ENCODE data around the gene LRRC73.
A peak's percentile ranks its signal among the peaks of the same experiment; 100 is the strongest.

LRRC73 gene

GRCh38 chr6:43495409-43495941 lies 14.7 kb downstream of the LRRC73 start:
- Histone ChIP-seq H2BK12ac (ENCODE audit: low read length in 2 of 2) (no peak overlapping the region), H3K4me2 (ENCODE audit: low read length, poor library complexity, severe bottlenecking) (no peak overlapping the region)

GRCh38 chr6:43494766-43495165 lies 15.4 kb downstream of the LRRC73 start:
- H3K36me3 ChIP-seq (ENCODE audit: control insufficient read depth in 1 of 2, insufficient read depth in 2 of 2, low read depth in 1 of 2, low read length in 2 of 2), result peaks cover 25 to 37% of the 10 kb centered on the region in 2 experiments
- H3K9me3 ChIP-seq (ENCODE audit: control insufficient read depth, low read length), result no peaks in the 10 kb centered on the region
- H2BK15ac ChIP-seq (ENCODE audit: low read depth, poor library complexity, severe bottlenecking), result no peak overlapping the region
- no peak overlapping the region for H3K14ac ChIP-seq (ENCODE audit: low read length in 2 of 2)
- 97% methylated on average over 4 of the region's 4 CpGs for WGBS
- H3K18ac ChIP-seq (ENCODE audit: low read depth in 1 of 2, low read length in 2 of 2), result no peak overlapping the region
- no peak overlapping the region for H2BK5ac ChIP-seq (ENCODE audit: low read depth, low read length, poor library complexity, severe bottlenecking)
- no peaks in the 10 kb centered on the region for H3K27me3 ChIP-seq (ENCODE audit: control insufficient read depth in 1 of 2, insufficient read depth in 1 of 2, low read length in 2 of 2)
- no peak overlapping the region for H2BK120ac ChIP-seq (ENCODE audit: low read depth, low read length)
- H2AK5ac ChIP-seq (ENCODE audit: low read length, severe bottlenecking), result no peak overlapping the region
- no peak overlapping the region for H2AFZ ChIP-seq (ENCODE audit: low read depth, low read length)
- H3K79me1 ChIP-seq (replicated peaks; ENCODE audit: low read length, poor library complexity, severe bottlenecking), result peaks cover 33% of the 10 kb centered on the region
- no peak overlapping the region for H3K4me2 ChIP-seq (ENCODE audit: low read length, poor library complexity, severe bottlenecking)
- H3K4me3 ChIP-seq (ENCODE audit: insufficient read depth in 1 of 2, low read depth in 1 of 2, low read length in 2 of 2), result no peak overlapping the region
- no peak overlapping the region for H3K9ac ChIP-seq (ENCODE audit: low read length)
- no peak overlapping the region for H4K8ac ChIP-seq (ENCODE audit: low read length)
- no peak overlapping the region for H3K23ac ChIP-seq (ENCODE audit: low read length in 2 of 2)
- peak overlapping the region; percentile 1 for H4K91ac ChIP-seq (ENCODE audit: low read length)
- H3K4ac ChIP-seq (ENCODE audit: low read depth in 1 of 2, low read length in 2 of 2), result no peak overlapping the region
- H3K27ac ChIP-seq (ENCODE audit: low read length, poor library complexity, severe bottlenecking), result no peak overlapping the region
- peaks cover 33% of the 10 kb centered on the region for H3K4me1 ChIP-seq (ENCODE audit: control insufficient read depth, insufficient read depth, low read depth, low read length)
- no peak overlapping the region for H2BK12ac ChIP-seq (ENCODE audit: low read length in 2 of 2)
- no peak for DNase-seq

More at GRCh38 chr6:43495409-43495941, 14.7 kb downstream of the LRRC73 start:
- no peak overlapping the region for H4K91ac ChIP-seq (ENCODE audit: low read length)
- H2AK5ac ChIP-seq (ENCODE audit: low read length, severe bottlenecking), result no peak overlapping the region
- peak overlapping the region in 1 of 2 experiments; percentile 84 for H3K14ac ChIP-seq (ENCODE audit: low read length in 2 of 2)
- no peak overlapping the region for H2AFZ ChIP-seq (ENCODE audit: low read depth, low read length)
- no peaks in the 10 kb centered on the region for H3K9me3 ChIP-seq (ENCODE audit: control insufficient read depth, low read length)
- H2BK120ac ChIP-seq (ENCODE audit: low read depth, low read length), result no peak overlapping the region
- no peaks in the 10 kb centered on the region for H3K27me3 ChIP-seq (ENCODE audit: control insufficient read depth in 1 of 2, insufficient read depth in 1 of 2, low read length in 2 of 2)
- no peak overlapping the region for H3K27ac ChIP-seq (ENCODE audit: low read length, poor library complexity, severe bottlenecking)
- H4K8ac ChIP-seq (ENCODE audit: low read length), result no peak overlapping the region
- H3K4me3 ChIP-seq (ENCODE audit: insufficient read depth in 1 of 2, low read depth in 1 of 2, low read length in 2 of 2), result no peak overlapping the region
- H3K36me3 ChIP-seq (ENCODE audit: control insufficient read depth in 1 of 2, insufficient read depth in 2 of 2, low read depth in 1 of 2, low read length in 2 of 2), result peaks cover 32 to 40% of the 10 kb centered on the region in 2 experiments
- peaks cover 33% of the 10 kb centered on the region for H3K4me1 ChIP-seq (ENCODE audit: control insufficient read depth, insufficient read depth, low read depth, low read length)
- H3K79me1 ChIP-seq (replicated peaks; ENCODE audit: low read length, poor library complexity, severe bottlenecking), result peaks cover 33% of the 10 kb centered on the region
- H3K18ac ChIP-seq (ENCODE audit: low read depth in 1 of 2, low read length in 2 of 2), result peak overlapping the region in 1 of 2 experiments; percentile 11
- peak; percentile 32 for DNase-seq
- H2BK5ac ChIP-seq (ENCODE audit: low read depth, low read length, poor library complexity, severe bottlenecking), result no peak overlapping the region
- H2BK15ac ChIP-seq (ENCODE audit: low read depth, poor library complexity, severe bottlenecking), result no peak overlapping the region
- WGBS, result 90% methylated on average over 4 of the region's 4 CpGs
- no peak overlapping the region for H3K9ac ChIP-seq (ENCODE audit: low read length)
- H3K4ac ChIP-seq (ENCODE audit: low read depth in 1 of 2, low read length in 2 of 2), result peak overlapping the region; percentile 9 to 44
- peak overlapping the region in 1 of 2 experiments; percentile 23 for H3K23ac ChIP-seq (ENCODE audit: low read length in 2 of 2)

GRCh38 chr6:43494321-43494720 lies 15.8 kb downstream of the LRRC73 start:
- no peak overlapping the region for H2BK5ac ChIP-seq (ENCODE audit: low read depth, low read length, poor library complexity, severe bottlenecking)
- no peak overlapping the region for H4K91ac ChIP-seq (ENCODE audit: low read length)
- H4K8ac ChIP-seq (ENCODE audit: low read length), result no peak overlapping the region
- H3K4ac ChIP-seq (ENCODE audit: low read depth in 1 of 2, low read length in 2 of 2), result no peak overlapping the region
- H3K4me2 ChIP-seq (ENCODE audit: low read length, poor library complexity, severe bottlenecking), result no peak overlapping the region
- WGBS, result 98% methylated on average over 4 of the region's 6 CpGs
- peaks cover 34% of the 10 kb centered on the region for H3K4me1 ChIP-seq (ENCODE audit: control insufficient read depth, insufficient read depth, low read depth, low read length)
- peaks cover 33% of the 10 kb centered on the region for H3K79me1 ChIP-seq (replicated peaks; ENCODE audit: low read length, poor library complexity, severe bottlenecking)
- no peak overlapping the region for H3K23ac ChIP-seq (ENCODE audit: low read length in 2 of 2)
- H2BK120ac ChIP-seq (ENCODE audit: low read depth, low read length), result no peak overlapping the region
- no peaks in the 10 kb centered on the region for H3K27me3 ChIP-seq (ENCODE audit: control insufficient read depth in 1 of 2, insufficient read depth in 1 of 2, low read length in 2 of 2)
- no peak overlapping the region for H3K18ac ChIP-seq (ENCODE audit: low read depth in 1 of 2, low read length in 2 of 2)
- H3K4me3 ChIP-seq (ENCODE audit: insufficient read depth in 1 of 2, low read depth in 1 of 2, low read length in 2 of 2), result no peak overlapping the region
- no peak overlapping the region for H3K9ac ChIP-seq (ENCODE audit: low read length)
- no peaks in the 10 kb centered on the region for H3K9me3 ChIP-seq (ENCODE audit: control insufficient read depth, low read length)
- no peak overlapping the region for H3K27ac ChIP-seq (ENCODE audit: low read length, poor library complexity, severe bottlenecking)
- H2AK5ac ChIP-seq (ENCODE audit: low read length, severe bottlenecking), result no peak overlapping the region
- peak overlapping the region in 1 of 2 experiments; percentile 25 for H2BK12ac ChIP-seq (ENCODE audit: low read length in 2 of 2)
- no peak for DNase-seq
- no peak overlapping the region for H2BK15ac ChIP-seq (ENCODE audit: low read depth, poor library complexity, severe bottlenecking)
- no peak overlapping the region for H2AFZ ChIP-seq (ENCODE audit: low read depth, low read length)
- no peak overlapping the region for H3K14ac ChIP-seq (ENCODE audit: low read length in 2 of 2)
- peaks cover 20 to 38% of the 10 kb centered on the region in 2 experiments for H3K36me3 ChIP-seq (ENCODE audit: control insufficient read depth in 1 of 2, insufficient read depth in 2 of 2, low read depth in 1 of 2, low read length in 2 of 2)

- Histone ChIP-seq H3K27ac (ENCODE audit: low read length, poor library complexity, severe bottlenecking) (no peak overlapping the region), H2BK15ac (ENCODE audit: low read depth, poor library complexity, severe bottlenecking) (no peak overlapping the region), H2AFZ (ENCODE audit: low read depth, low read length) (no peak overlapping the region), H3K14ac (ENCODE audit: low read length in 2 of 2) (no peak overlapping the region), H3K79me1 (replicated peaks; ENCODE audit: low read length, poor library complexity, severe bottlenecking) (peaks cover 29% of the 10 kb centered on the region), H2BK12ac (ENCODE audit: low read length in 2 of 2) (no peak overlapping the region), H3K4me3 (ENCODE audit: insufficient read depth in 1 of 2, low read depth in 1 of 2, low read length in 2 of 2) (no peak overlapping the region), H3K9me3 (ENCODE audit: control insufficient read depth, low read length) (no peaks in the 10 kb centered on the region), H4K8ac (ENCODE audit: low read length) (no peak overlapping the region), H3K4ac (ENCODE audit: low read depth in 1 of 2, low read length in 2 of 2) (no peak overlapping the region), H3K9ac (ENCODE audit: low read length) (no peak overlapping the region), H3K4me1 (ENCODE audit: control insufficient read depth, insufficient read depth, low read depth, low read length) (peaks cover 36% of the 10 kb centered on the region), H2BK5ac (ENCODE audit: low read depth, low read length, poor library complexity, severe bottlenecking) (no peak overlapping the region), H3K23ac (ENCODE audit: low read length in 2 of 2) (no peak overlapping the region), H3K36me3 (ENCODE audit: control insufficient read depth in 1 of 2, insufficient read depth in 2 of 2, low read depth in 1 of 2, low read length in 2 of 2) (peaks cover 15 to 36% of the 10 kb centered on the region in 2 experiments), H4K91ac (ENCODE audit: low read length) (no peak overlapping the region), H3K18ac (ENCODE audit: low read depth in 1 of 2, low read length in 2 of 2) (no peak overlapping the region), H2AK5ac (ENCODE audit: low read length, severe bottlenecking) (no peak overlapping the region), H3K4me2 (ENCODE audit: low read length, poor library complexity, severe bottlenecking) (no peak overlapping the region), H3K27me3 (ENCODE audit: control insufficient read depth in 1 of 2, insufficient read depth in 1 of 2, low read length in 2 of 2) (no peaks in the 10 kb centered on the region), H2BK120ac (ENCODE audit: low read depth, low read length) (no peak overlapping the region)
- no peak for DNase-seq
- 95% methylated on average over 6 of the region's 7 CpGs for WGBS
Observed at GRCh38 chr6:43493833-43494232, 16.3 kb downstream of the LRRC73 start.
